ENCODE results near the gene CD52.

- TF ChIP-seq POLR2A (IDR thresholded peaks at IDR 0.05) (no peak), CTCF (IDR thresholded peaks at IDR 0.05) (no peak)
These were observed 40.0 kb upstream of the CD52 start for GRCh38 chr1:26277719-26278118.
